Smooth muscle cell (in vitro differentiated cells): ENCODE results near the gene BTBD18. TPM values are rescaled to one million over a fixed set of nuclear protein-coding genes. Genes with fewer than 3 reads are reported as not detected.

Experiments used
- DNase-seq: peaks from one replicate; lab custom pipeline; 2025; ENCODE audit not compliant: unreplicated experiment; lab: John Stamatoyannopoulos, UW
- H2AFZ ChIP-seq: fragments of 200-600 bp; sonication (generic); 2 replicates; pipeline ENCODE4 v1.6.0; 2016; ENCODE audit warnings: antibody characterized with exemption, low read depth, mild to moderate bottlenecking
- H3F3A ChIP-seq: fragments of 200-600 bp; sonication (generic); 2 replicates; pipeline ENCODE4 v1.6.0; 2017; ENCODE audit warnings: antibody characterized with exemption, low read depth
- H3K27ac ChIP-seq: fragments of 200-600 bp; sonication (generic); 2 replicates; pipeline ENCODE4 v1.5.1; 2016; ENCODE audit warnings: low read depth, mild to moderate bottlenecking
- H3K27me3 ChIP-seq: fragments of 200-600 bp; sonication (generic); 2 replicates; pipeline ENCODE4 v1.6.1; 2016; ENCODE audit warnings: low read depth, mild to moderate bottlenecking
- H3K36me3 ChIP-seq: fragments of 200-600 bp; sonication (generic); 2 replicates; pipeline ENCODE4 v1.5.1; 2016; ENCODE audit warnings: low read depth
- H3K4me1 ChIP-seq: fragments of 200-600 bp; sonication (generic); 2 replicates; pipeline ENCODE4 v1.5.1; 2016; ENCODE audit warnings: low read depth
- H3K4me2 ChIP-seq: fragments of 200-600 bp; sonication (generic); 2 replicates; pipeline ENCODE4 v1.6.0; 2016; ENCODE audit warnings: mild to moderate bottlenecking
- H3K4me3 ChIP-seq: fragments of 200-600 bp; sonication (generic); 2 replicates; pipeline ENCODE4 v1.5.1; 2016; ENCODE audit warnings: mild to moderate bottlenecking
- H3K79me2 ChIP-seq: fragments of 200-600 bp; sonication (generic); 2 replicates; pipeline ENCODE4 v1.6.0; 2016; ENCODE audit warnings: low read depth, mild to moderate bottlenecking
- H3K9ac ChIP-seq: fragments of 200-600 bp; sonication (generic); 2 replicates; pipeline ENCODE4 v1.6.0; 2016; ENCODE audit warnings: low read depth
- H3K9me3 ChIP-seq: fragments of 200-600 bp; sonication (generic); replicated peaks from 2 replicates; pipeline ENCODE4 v1.5.1; 2016; ENCODE audit warnings: low read depth
- H4K20me1 ChIP-seq: fragments of 200-600 bp; sonication (generic); 2 replicates; pipeline ENCODE4 v1.6.0; 2016; ENCODE audit warnings: low read depth
- CTCF ChIP-seq: fragments of 200-600 bp; sonication (generic); IDR thresholded peaks from 2 replicates; pipeline ENCODE4 v1.5.1; 2017; ENCODE audit warnings: borderline replicate concordance, mild to moderate bottlenecking, antibody characterized with exemption; ENCODE audit not compliant: insufficient read depth, poor library complexity, severe bottlenecking
- WGBS: methylation state at CpG from one replicate; pipeline ENCODE4 v1.1.7; 2016; ENCODE audit warnings: low lambda C conversion rate; 5-methylcytosine and 5-hydroxymethylcytosine counted together
- polyA plus RNA-seq: library from polyadenylated mRNA; unstranded; fragments of >200 nt; fragmentation: Nextera tagmentation; extraction: Ambion mirVana; gene quantifications from 2 replicates; pipeline ENCODE4 v1.2.1, GENCODE V29; 2016
- total RNA-seq: library from RNA; depleted of rRNA; stranded (reverse); fragments of >200 nt; gene quantifications from 2 replicates; pipeline ENCODE4 v1.2.3, GENCODE V29; 2014

The BTBD18 gene
- total and polyA plus RNA-seq, 2 experiments from 2014 or later, result 0.22 TPM; not detected in 1

DNA sequence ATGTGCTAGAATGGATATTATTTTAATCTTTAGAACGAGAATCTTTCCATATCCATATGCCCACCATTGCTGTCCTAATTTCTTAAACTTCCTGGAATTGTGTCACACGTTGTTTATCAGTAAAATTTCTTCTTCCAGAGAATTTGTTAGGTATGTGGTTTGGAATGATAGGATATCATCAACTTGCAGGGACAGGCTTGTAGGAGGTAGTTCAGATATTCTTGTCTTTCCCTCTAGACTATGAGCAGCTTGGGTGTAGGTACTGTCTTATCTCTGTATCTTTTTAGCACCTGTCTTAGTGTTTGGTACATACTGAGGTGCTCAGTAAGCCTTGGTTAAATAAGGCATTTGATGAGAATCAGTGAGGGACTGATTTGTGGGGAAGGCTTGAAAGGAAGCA, 13.4 kb upstream of the BTBD18 start:
- Histone ChIP-seq H3K79me2 (peaks cover 82% of the 10 kb centered on the region), H3K27ac (peak overlapping the region; percentile 94), H3K4me3 (peak overlapping the region; percentile 96), H3K9me3 (no peaks in the 10 kb centered on the region), H3F3A (peaks cover 6% of the 10 kb centered on the region), H3K27me3 (no peaks in the 10 kb centered on the region), H2AFZ (no peak overlapping the region), H3K4me1 (peaks cover 21% of the 10 kb centered on the region), H3K4me2 (peak overlapping the region; percentile 95), H4K20me1 (peaks cover 75% of the 10 kb centered on the region), H3K9ac (peak overlapping the region; percentile 94), H3K36me3 (no peaks in the 10 kb centered on the region)
- DNase-seq, result no peak
- WGBS, result 26% methylated on average over 2 of the region's 2 CpGs
- TF ChIP-seq CTCF, result no peak

DNA sequence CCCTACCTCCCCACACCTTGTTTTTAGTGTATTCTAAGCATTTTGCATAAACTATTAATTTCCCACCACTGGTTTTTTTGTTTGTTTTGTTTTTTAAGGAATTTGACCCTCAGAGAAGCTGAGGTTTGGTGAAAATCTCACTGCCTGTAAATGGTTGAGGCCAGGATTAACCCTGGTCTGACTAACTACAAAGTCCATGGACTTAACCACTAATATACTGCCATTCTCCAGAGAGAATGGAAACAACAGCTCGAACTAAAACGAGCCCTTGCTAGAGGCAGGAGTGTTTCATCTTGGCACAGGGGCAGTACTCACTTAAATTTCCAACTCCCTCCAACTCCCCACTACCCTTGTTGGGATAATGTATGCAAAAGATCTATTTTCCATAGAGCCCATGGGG, 12.9 kb upstream of the BTBD18 start:
- Histone ChIP-seq H3K4me2 (peak overlapping the region; percentile 95), H3K36me3 (no peaks in the 10 kb centered on the region), H3K4me1 (peaks cover 21% of the 10 kb centered on the region), H3K4me3 (peak overlapping the region; percentile 96), H3K27me3 (no peaks in the 10 kb centered on the region), H3F3A (peaks cover 6% of the 10 kb centered on the region), H3K79me2 (peaks cover 78% of the 10 kb centered on the region), H3K9ac (peak overlapping the region; percentile 94), H2AFZ (no peak overlapping the region), H3K27ac (peak overlapping the region; percentile 94), H3K9me3 (no peaks in the 10 kb centered on the region), H4K20me1 (peaks cover 71% of the 10 kb centered on the region)
- no peak for TF ChIP-seq CTCF
- no peak for DNase-seq
- WGBS, result 0% methylated on average over 2 of the region's 2 CpGs

DNA sequence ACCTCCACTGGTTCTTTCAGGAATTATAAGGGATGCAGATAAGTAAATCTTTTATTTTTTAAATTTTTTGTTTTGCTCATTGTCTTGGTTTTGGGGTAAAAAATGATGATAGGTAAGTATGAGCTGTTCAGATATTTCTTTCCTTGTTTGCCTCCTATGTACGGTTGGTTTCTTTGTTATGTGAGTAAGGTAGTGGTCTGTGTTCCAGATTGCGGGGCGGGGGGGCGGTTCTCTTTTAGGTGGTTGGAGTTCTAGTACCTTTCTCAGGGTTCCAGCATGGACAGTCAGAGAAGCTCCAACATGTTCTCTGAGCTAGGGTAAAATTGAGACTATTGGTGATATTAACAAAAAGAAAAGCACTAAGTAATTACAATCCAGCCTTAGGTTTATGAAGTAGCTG, 12.4 kb upstream of the BTBD18 start:
- peaks cover 65% of the 10 kb centered on the region for H4K20me1 ChIP-seq
- H3K79me2 ChIP-seq, result peaks cover 72% of the 10 kb centered on the region
- H3K4me1 ChIP-seq, result peaks cover 21% of the 10 kb centered on the region
- H3K27ac ChIP-seq, result peak overlapping the region; percentile 94
- peak overlapping the region; percentile 96 for H3K4me3 ChIP-seq
- no peak for DNase-seq
- no peak overlapping the region for H2AFZ ChIP-seq
- H3K9ac ChIP-seq, result peak overlapping the region; percentile 94
- H3K9me3 ChIP-seq, result no peaks in the 10 kb centered on the region
- TF ChIP-seq CTCF, result no peak
- no peaks in the 10 kb centered on the region for H3K27me3 ChIP-seq
- H3K36me3 ChIP-seq, result no peaks in the 10 kb centered on the region
- 10% methylated on average over 4 of the region's 4 CpGs for WGBS
- H3F3A ChIP-seq, result peaks cover 6% of the 10 kb centered on the region
- H3K4me2 ChIP-seq, result peak overlapping the region; percentile 95

GRCh38 chr11:57763568-57763967, 11.9 kb upstream of the BTBD18 start:
- H4K20me1 ChIP-seq, result peaks cover 61% of the 10 kb centered on the region
- H3K79me2 ChIP-seq, result peaks cover 68% of the 10 kb centered on the region
- no peaks in the 10 kb centered on the region for H3K36me3 ChIP-seq
- H3F3A ChIP-seq, result peaks cover 6% of the 10 kb centered on the region
- no peaks in the 10 kb centered on the region for H3K27me3 ChIP-seq
- peak overlapping the region; percentile 95 for H3K4me2 ChIP-seq
- no peak for DNase-seq
- peak overlapping the region; percentile 96 for H3K4me3 ChIP-seq
- peak; percentile 5 for TF ChIP-seq CTCF
- peak overlapping the region; percentile 94 for H3K27ac ChIP-seq
- peak overlapping the region; percentile 94 for H3K9ac ChIP-seq
- no peak overlapping the region for H2AFZ ChIP-seq
- peaks cover 21% of the 10 kb centered on the region for H3K4me1 ChIP-seq
- H3K9me3 ChIP-seq, result no peaks in the 10 kb centered on the region
- WGBS, result 0% methylated on average over 1 of the region's 1 CpG
